ENCODE results near the gene RAB3IL1. TPM values are rescaled to one million over a fixed set of nuclear protein-coding genes. Genes with fewer than 3 reads are reported as not detected.

Gene RAB3IL1
- polyA plus RNA-seq, 3 donors = 0.13 TPM; not detected in 2

DNA sequence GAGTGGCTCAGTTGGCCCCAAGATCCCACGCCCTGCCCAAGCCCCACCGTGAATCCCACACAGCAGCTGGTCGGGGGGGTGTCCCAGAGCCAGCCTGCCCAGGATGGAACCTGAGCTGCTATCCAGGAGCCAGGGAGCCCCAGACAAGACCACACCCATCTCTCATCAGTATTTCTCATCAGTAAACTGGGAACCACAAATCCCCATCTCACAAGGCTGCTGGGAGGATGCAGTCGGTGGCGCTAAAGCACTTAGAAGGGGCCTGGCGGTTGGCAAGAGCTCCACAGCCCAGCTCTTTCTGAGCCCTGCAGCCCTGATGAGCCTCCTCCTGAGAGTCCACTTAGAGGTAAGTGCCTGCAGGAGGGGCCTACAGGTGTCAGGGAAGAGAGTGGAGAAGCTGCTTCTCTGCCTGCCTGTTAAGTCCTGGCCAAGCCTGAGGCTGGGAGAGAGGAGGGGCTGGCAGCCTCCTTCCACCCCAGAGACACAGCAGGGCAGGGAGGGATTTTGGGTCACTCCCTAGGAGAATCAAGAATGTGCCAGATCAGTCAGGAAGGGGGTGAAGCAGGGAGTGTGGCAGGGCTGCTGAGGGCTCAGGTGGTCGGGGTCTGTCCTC is 32.1 kb downstream of the RAB3IL1 start:
- Histone ChIP-seq H3K79me2 (ENCODE audit: insufficient read depth, low read length) (no peaks in the 10 kb centered on the region), H3K36me3 (replicated peaks in 1 of 2; ENCODE audit: control insufficient read depth in 1 of 2, insufficient read depth in 2 of 2, low read length in 2 of 2) (no peaks in the 10 kb centered on the region), H2AFZ (ENCODE audit: insufficient read depth, low read depth, low read length, poor library complexity, severe bottlenecking) (no peak overlapping the region), H3K4me2 (replicated peaks; ENCODE audit: extremely low read depth, low read length, poor library complexity, severe bottlenecking) (no peak overlapping the region), H3K4me1 (ENCODE audit: control insufficient read depth in 1 of 2, insufficient read depth in 2 of 2, low read length in 2 of 2) (peaks cover 2% of the 10 kb centered on the region in 2 donors), H3K9me3 (replicated peaks in 1 of 2; ENCODE audit: control insufficient read depth in 1 of 2, insufficient read depth in 1 of 2, low read length in 2 of 2) (no peaks in the 10 kb centered on the region), H3K4me3 (replicated peaks in 1 of 3; ENCODE audit: low read depth in 2 of 3, low read length in 3 of 3) (no peak overlapping the region), H3K27ac (ENCODE audit: low read depth in 1 of 2, low read length in 2 of 2) (no peak overlapping the region), H4K20me1 (ENCODE audit: insufficient read depth, low read length) (no peaks in the 10 kb centered on the region), H3K27me3 (ENCODE audit: control insufficient read depth in 2 of 2, insufficient read depth in 2 of 2, low read length in 2 of 2) (peaks cover 0 to 3% of the 10 kb centered on the region in 2 donors), H3K9ac (ENCODE audit: insufficient read depth, low read length, poor library complexity, severe bottlenecking) (no peak overlapping the region)
- intact Hi-C loops (cut with micrococcal nuclease) = loop anchor here in 1 of 2 donors (10.0 kb wide), 1 partner anchor 80 kb away; no protein-coding TSS in a partner anchor
- WGBS (ENCODE audit: insufficient coverage) = 100% methylated on average over 4 of the region's 7 CpGs
- Mint-ChIP-seq H3K4me3 (no peak overlapping the region), H3K9me3 (peaks cover 0 to 4% (median 2%) of the 10 kb centered on the region in 7 donors), H3K4me1 (peaks cover 2% of the 10 kb centered on the region), H3K36me3 (no peaks in the 10 kb centered on the region), H3K27ac (no peak overlapping the region), H3K27me3 (ENCODE audit: low read depth in 3 of 3) (peaks cover 1 to 11% (median 5%) of the 10 kb centered on the region in 3 donors)
- TF ChIP-seq, protein P1, sequence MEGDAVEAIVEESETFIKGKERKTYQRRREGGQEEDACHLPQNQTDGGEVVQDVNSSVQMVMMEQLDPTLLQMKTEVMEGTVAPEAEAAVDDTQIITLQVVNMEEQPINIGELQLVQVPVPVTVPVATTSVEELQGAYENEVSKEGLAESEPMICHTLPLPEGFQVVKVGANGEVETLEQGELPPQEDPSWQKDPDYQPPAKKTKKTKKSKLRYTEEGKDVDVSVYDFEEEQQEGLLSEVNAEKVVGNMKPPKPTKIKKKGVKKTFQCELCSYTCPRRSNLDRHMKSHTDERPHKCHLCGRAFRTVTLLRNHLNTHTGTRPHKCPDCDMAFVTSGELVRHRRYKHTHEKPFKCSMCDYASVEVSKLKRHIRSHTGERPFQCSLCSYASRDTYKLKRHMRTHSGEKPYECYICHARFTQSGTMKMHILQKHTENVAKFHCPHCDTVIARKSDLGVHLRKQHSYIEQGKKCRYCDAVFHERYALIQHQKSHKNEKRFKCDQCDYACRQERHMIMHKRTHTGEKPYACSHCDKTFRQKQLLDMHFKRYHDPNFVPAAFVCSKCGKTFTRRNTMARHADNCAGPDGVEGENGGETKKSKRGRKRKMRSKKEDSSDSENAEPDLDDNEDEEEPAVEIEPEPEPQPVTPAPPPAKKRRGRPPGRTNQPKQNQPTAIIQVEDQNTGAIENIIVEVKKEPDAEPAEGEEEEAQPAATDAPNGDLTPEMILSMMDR (IDR thresholded peaks at IDR 0.05) = no peak
- no peak for DNase-seq

GRCh38 chr11:61883947-61884346 is 33.4 kb downstream of the RAB3IL1 start:
- WGBS (ENCODE audit: insufficient coverage) = 100% methylated on average over 4 of the region's 5 CpGs
- H3K4me3 ChIP-seq (replicated peaks in 1 of 3; ENCODE audit: low read depth in 2 of 3, low read length in 3 of 3) = no peak overlapping the region
- Mint-ChIP-seq H3K4me3 (no peak overlapping the region), H3K4me1 (no peaks in the 10 kb centered on the region), H3K27ac (no peak overlapping the region), H3K36me3 (no peaks in the 10 kb centered on the region), H3K27me3 (ENCODE audit: low read depth in 3 of 3) (peaks cover 0 to 7% (median 5%) of the 10 kb centered on the region in 3 donors), H3K9me3 (peaks cover 0 to 4% (median 2%) of the 10 kb centered on the region in 7 donors)
- no peak for DNase-seq
- H3K9ac ChIP-seq (ENCODE audit: insufficient read depth, low read length, poor library complexity, severe bottlenecking) = no peak overlapping the region
- no peak overlapping the region for H2AFZ ChIP-seq (ENCODE audit: insufficient read depth, low read depth, low read length, poor library complexity, severe bottlenecking)
- no peak overlapping the region for H3K4me2 ChIP-seq (replicated peaks; ENCODE audit: extremely low read depth, low read length, poor library complexity, severe bottlenecking)
- H3K27ac ChIP-seq (ENCODE audit: low read depth in 1 of 2, low read length in 2 of 2) = no peak overlapping the region
- no peaks in the 10 kb centered on the region for H3K79me2 ChIP-seq (ENCODE audit: insufficient read depth, low read length)
- intact Hi-C loops (cut with micrococcal nuclease) = loop anchor here in 1 of 2 donors (10.0 kb wide), 1 partner anchor 79 kb away; no protein-coding TSS in a partner anchor
- H3K27me3 ChIP-seq (ENCODE audit: control insufficient read depth in 2 of 2, insufficient read depth in 2 of 2, low read length in 2 of 2) = no peaks in the 10 kb centered on the region
- TF ChIP-seq, protein P1 (IDR thresholded peaks at IDR 0.05) = no peak
- H3K36me3 ChIP-seq (replicated peaks in 1 of 2; ENCODE audit: control insufficient read depth in 1 of 2, insufficient read depth in 2 of 2, low read length in 2 of 2) = no peaks in the 10 kb centered on the region
- no peaks in the 10 kb centered on the region for H4K20me1 ChIP-seq (ENCODE audit: insufficient read depth, low read length)
- H3K4me1 ChIP-seq (ENCODE audit: control insufficient read depth in 1 of 2, insufficient read depth in 2 of 2, low read length in 2 of 2) = no peaks in the 10 kb centered on the region
- H3K9me3 ChIP-seq (replicated peaks in 1 of 2; ENCODE audit: control insufficient read depth in 1 of 2, insufficient read depth in 1 of 2, low read length in 2 of 2) = no peaks in the 10 kb centered on the region
